Endothelial cell of umbilical vein (primary cell): ENCODE data around the gene NELFA. TPM values are rescaled to one million over a fixed set of nuclear protein-coding genes. Genes with fewer than 3 reads are reported as not detected.

Experiments used
- BruUV-seq: library from RNA; stranded (reverse); fragments of 400-500 nt; replicated peaks from 2 replicates; lab custom pipeline; 2021; lab: Mats Ljungman, UMichigan
- CTCF ChIA-PET: fragments of 300-600, 350-600 bp; sonication (Branson Sonifier 250); formaldehyde crosslinking; loops from one replicate; lab custom pipeline; 2021; ENCODE audit warnings: antibody characterized with exemption, inconsistent platforms; lab: Charles Lee
- POLR2A ChIA-PET: fragments of 300-600, 350-600 bp; sonication (Branson Sonifier 250); formaldehyde crosslinking; loops from one replicate; lab custom pipeline; 2021; ENCODE audit warnings: antibody characterized with exemption, inconsistent platforms; lab: Charles Lee
- DNase-seq: peaks from one replicate; pipeline ENCODE4 v3.0.0-alpha.2; 2011; ENCODE audit warnings: low read depth, low spot score
- FAIRE-seq: peaks from 2 replicates; lab custom pipeline; 2011; peaks lifted over from hg19 to GRCh38; lab: Jason Lieb, UNC
- H2AFZ ChIP-seq: 2 replicates; pipeline ENCODE4 v1.6.0; 2012; ENCODE audit warnings: low read depth, low read length, control low read depth, inconsistent platforms
- H3K27ac ChIP-seq: 2 replicates; pipeline ENCODE4 v1.5.1; 2011; ENCODE audit warnings: low read depth, mild to moderate bottlenecking, control low read depth, low read length, moderate library complexity; ENCODE audit not compliant: insufficient read depth
- H3K27me3 ChIP-seq, 2 experiments: 2 replicates each; pipeline versions ENCODE4 v1.6.0 to v1.6.1; 2011; ENCODE audit warnings: low read length in 2 of 2, mixed read lengths in 1 of 2; ENCODE audit not compliant: control insufficient read depth in 2 of 2, insufficient read depth in 2 of 2
- H3K36me3 ChIP-seq, 2 experiments: 2 replicates in 1 of 2; 3 replicates in 1 of 2; pipeline ENCODE4 v1.5.1; 2011; ENCODE audit warnings: low read length in 2 of 2, mild to moderate bottlenecking in 1 of 2, moderate library complexity in 1 of 2; ENCODE audit not compliant: control insufficient read depth in 2 of 2, insufficient read depth in 2 of 2; ENCODE audit errors: extremely low read depth in 1 of 2
- H3K4me1 ChIP-seq: 3 replicates; pipeline ENCODE4 v1.5.1; 2011; ENCODE audit warnings: mild to moderate bottlenecking, low read length; ENCODE audit not compliant: control insufficient read depth, insufficient read depth; ENCODE audit errors: extremely low read depth
- H3K4me2 ChIP-seq: 2 replicates; pipeline ENCODE4 v1.6.1; 2011; ENCODE audit warnings: low read length, control low read depth, mixed read lengths; ENCODE audit not compliant: insufficient read depth
- H3K4me3 ChIP-seq, 3 experiments: fragments of 200-600 bp in 1 of 3; sonication (generic), shearing (Covaris generic) in 1 of 3; replicated peaks in 1 of 3; 2 replicates each; pipeline ENCODE4 v1.5.1; 2011 to 2016; ENCODE audit warnings: control low read depth in 3 of 3, low read length in 3 of 3, mild to moderate bottlenecking in 2 of 3, inconsistent platforms in 1 of 3, low read depth in 1 of 3, moderate library complexity in 1 of 3; ENCODE audit not compliant: insufficient read depth in 1 of 3
- H3K79me2 ChIP-seq: 2 replicates; pipeline ENCODE4 v1.6.0; 2012; ENCODE audit warnings: low read length, inconsistent platforms; ENCODE audit not compliant: control insufficient read depth, insufficient read depth
- H3K9ac ChIP-seq: replicated peaks from 2 replicates; pipeline ENCODE3; 2011; ENCODE audit warnings: low read length, control low read depth; ENCODE audit not compliant: insufficient read depth; ENCODE audit errors: extremely low read depth
- H3K9me1 ChIP-seq: replicated peaks from 3 replicates; pipeline ENCODE4 v1.6.0; 2011; ENCODE audit warnings: mild to moderate bottlenecking, low read length; ENCODE audit not compliant: control insufficient read depth, insufficient read depth; ENCODE audit errors: extremely low read depth
- H3K9me3 ChIP-seq: replicated peaks from 2 replicates; pipeline ENCODE4 v1.5.1; 2012; ENCODE audit warnings: low read length, inconsistent platforms; ENCODE audit not compliant: control insufficient read depth, insufficient read depth
- H4K20me1 ChIP-seq: replicated peaks from 2 replicates; pipeline ENCODE3; 2011; ENCODE audit warnings: mild to moderate bottlenecking, low read length; ENCODE audit not compliant: control insufficient read depth, insufficient read depth; ENCODE audit errors: extremely low read depth
- CTCF ChIP-seq, 2 donors: IDR thresholded peaks; 1 replicate in 1 of 2; 2 replicates in 1 of 2; pipeline ENCODE4 v1.5.1; 2011; ENCODE audit warnings: low read length in 2 of 2, mild to moderate bottlenecking in 2 of 2, moderate library complexity in 2 of 2, control low read depth in 1 of 2, inconsistent platforms in 1 of 2, low read depth in 1 of 2; ENCODE audit not compliant: insufficient read depth in 1 of 2; ENCODE audit errors: extremely low read depth in 1 of 2
- EZH2 ChIP-seq: IDR thresholded peaks from 2 replicates; pipeline ENCODE4 v1.6.1; 2012; ENCODE audit warnings: borderline replicate concordance, low read depth, mild to moderate bottlenecking, moderate library complexity, low read length, inconsistent platforms; ENCODE audit not compliant: severe bottlenecking
- FOS ChIP-seq: IDR thresholded peaks from 2 replicates; pipeline ENCODE4 v1.6.1; 2011; ENCODE audit warnings: mild to moderate bottlenecking, low read length, moderate library complexity, borderline replicate concordance; ENCODE audit not compliant: insufficient read depth
- JUN ChIP-seq: IDR thresholded peaks from 2 replicates; pipeline ENCODE4 v1.6.1; 2011; ENCODE audit warnings: borderline replicate concordance, low read depth; ENCODE audit not compliant: insufficient read length, insufficient read depth
- MAX ChIP-seq: IDR thresholded peaks from 2 replicates; pipeline ENCODE4 v1.6.1; 2011; ENCODE audit not compliant: insufficient read depth, insufficient read length
- MYC ChIP-seq: IDR thresholded peaks from one replicate; pipeline ENCODE4 v1.6.1; 2011; ENCODE audit warnings: mild to moderate bottlenecking, low read depth, low read length
- POLR2A ChIP-seq: IDR thresholded peaks from 2 replicates; pipeline ENCODE4 v1.6.1; 2012; ENCODE audit warnings: low read depth, mild to moderate bottlenecking, control low read depth, low read length
- POLR2AphosphoS5 ChIP-seq: IDR thresholded peaks from 2 replicates; pipeline ENCODE4 v1.6.1; 2012; ENCODE audit warnings: low read depth, mild to moderate bottlenecking, control low read depth, low read length, moderate library complexity; ENCODE audit not compliant: insufficient read depth
- dilution Hi-C: fragments of 300-500 bp; cut with MboI; formaldehyde crosslinking; loops from one replicate; pipeline ENCODE4 v1.15.0; 2019; ENCODE audit warnings: low sequenced_read_pairs; ENCODE audit not compliant: extremely low pct_ligation_motif_present
- intact Hi-C: fragments of 100-400 bp; cut with micrococcal nuclease; formaldehyde crosslinking; loops from one replicate; pipeline ENCODE4 v1.10.0; 2022
- polyA plus RNA-seq, 4 experiments: library from polyadenylated mRNA; depleted of rRNA in 3 of 4; stranded (reverse) in 3 of 4; unstranded in 1 of 4; fragments of >200 nt; gene quantifications; 2 replicates each; pipeline versions ENCODE4 v1.2.1 to v1.2.3, GENCODE V29; 2011 to 2012; ENCODE audit warnings: missing spikeins in 1 of 4
- total RNA-seq: library from RNA; stranded (reverse); gene quantifications from 2 replicates; pipeline ENCODE4 v1.2.3, GENCODE V29; 2021

The NELFA gene
- total and polyA plus RNA-seq, 2 donors (not counting 3 experiments of a cell fraction or from before 2014, with no cell fraction given): 22.8 to 30.3 TPM

- no peaks in the 10 kb centered on the region for H3K4me1 ChIP-seq
- no peaks in the 10 kb centered on the region for H4K20me1 ChIP-seq
- H3K9me1 ChIP-seq: no peaks in the 10 kb centered on the region
- intact Hi-C loops: no loop called here
- H3K27ac ChIP-seq: no peak overlapping the region
- H3K9ac ChIP-seq: no peak overlapping the region
- dilution Hi-C loops: no loop called here
- no peak overlapping the region for H3K4me3 ChIP-seq
- ChIA-PET CTCF (interaction anchor here (1.6 kb wide), 1 partner anchor 176 kb away, joined by 4 read pairs; no protein-coding TSS in a partner anchor), POLR2A (no interaction called here)
- no peak for FAIRE-seq
- H3K36me3 ChIP-seq: no peaks in the 10 kb centered on the region
- no peak overlapping the region for H2AFZ ChIP-seq
- no peak for TF ChIP-seq MAX
- no peak for TF ChIP-seq POLR2A
- no peak for TF ChIP-seq MYC
- TF ChIP-seq FOS: no peak
- TF ChIP-seq EZH2: no peak
- TF ChIP-seq CTCF (IDR thresholded peaks at IDR 0.05; ENCODE audit: extremely low read depth in 1 of 2, insufficient read depth in 1 of 2, low read depth in 1 of 2, low read length in 2 of 2): no peak
- TF ChIP-seq JUN: no peak
- no peak for TF ChIP-seq POLR2AphosphoS5
- no peaks in the 10 kb centered on the region for H3K79me2 ChIP-seq
- no peak for DNase-seq
- H3K4me2 ChIP-seq: no peak overlapping the region
- BruUV-seq: no TSS peak
- no peaks in the 10 kb centered on the region for H3K9me3 ChIP-seq
- peaks cover 6 to 9% of the 10 kb centered on the region in 2 experiments for H3K27me3 ChIP-seq
Measured at GRCh38 chr4:2044119-2044485, 35.3 kb upstream of the NELFA start.
